GM18526 (cell line): ENCODE data around the gene VPS33B.

Source experiments
- POLR2A ChIP-seq: IDR thresholded peaks from 3 replicates; pipeline ENCODE4 v1.6.1; 2011; ENCODE audit not compliant: insufficient read length; ENCODE audit errors: extremely low read depth

VPS33B gene

DNA sequence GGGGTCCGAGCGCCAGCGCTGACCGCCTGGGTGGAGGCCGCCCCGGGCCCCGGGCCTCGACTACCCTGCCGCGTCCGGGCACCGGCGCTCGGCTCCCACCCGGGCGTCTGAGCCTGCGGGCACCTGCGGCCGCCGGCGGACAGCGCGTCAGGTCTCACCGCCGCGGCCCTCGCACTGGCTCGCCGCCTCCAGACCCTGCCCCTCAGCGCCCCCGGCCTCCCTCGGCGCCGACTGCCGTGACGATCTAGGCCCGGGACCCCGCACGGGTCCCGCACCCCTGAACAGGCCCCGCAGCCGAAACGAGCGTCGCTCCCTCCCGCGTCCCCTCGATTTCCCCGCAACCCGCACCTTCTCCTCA is 28.4 kb downstream of the VPS33B start:
- TF ChIP-seq POLR2A, result no peak

DNA sequence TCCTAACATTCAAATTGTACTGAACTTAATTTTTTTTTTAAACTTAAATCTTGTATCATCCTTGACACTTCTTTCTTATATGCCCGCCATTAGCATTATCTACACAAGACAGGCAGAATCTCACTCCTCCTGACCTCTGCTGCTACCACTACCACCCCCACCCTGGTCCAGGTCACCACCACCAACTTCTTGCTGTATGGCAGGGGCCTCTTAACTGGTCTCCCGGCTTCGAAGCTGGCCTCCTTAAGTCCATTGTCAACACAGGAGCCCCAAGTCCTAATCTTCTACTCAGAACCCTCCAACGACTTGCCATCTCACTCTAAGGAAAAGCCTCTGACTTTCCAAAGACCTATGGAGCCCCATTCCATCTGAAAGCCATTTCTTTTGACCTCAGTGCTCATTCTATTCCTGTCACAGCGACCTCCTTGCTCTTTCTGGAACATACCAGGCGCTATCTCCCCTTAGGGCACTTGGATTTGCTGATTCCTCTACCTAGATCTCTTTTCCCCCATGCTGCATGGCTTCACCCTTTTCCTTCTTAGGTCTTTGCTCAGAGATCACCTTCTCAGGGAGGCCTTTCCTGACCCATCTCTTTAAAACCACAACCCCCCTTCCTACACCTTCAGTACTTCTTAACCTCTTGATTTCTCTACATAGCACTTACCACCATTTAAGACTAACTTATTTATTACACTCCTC is 30.7 kb downstream of the VPS33B start:
- no peak for TF ChIP-seq POLR2A

DNA sequence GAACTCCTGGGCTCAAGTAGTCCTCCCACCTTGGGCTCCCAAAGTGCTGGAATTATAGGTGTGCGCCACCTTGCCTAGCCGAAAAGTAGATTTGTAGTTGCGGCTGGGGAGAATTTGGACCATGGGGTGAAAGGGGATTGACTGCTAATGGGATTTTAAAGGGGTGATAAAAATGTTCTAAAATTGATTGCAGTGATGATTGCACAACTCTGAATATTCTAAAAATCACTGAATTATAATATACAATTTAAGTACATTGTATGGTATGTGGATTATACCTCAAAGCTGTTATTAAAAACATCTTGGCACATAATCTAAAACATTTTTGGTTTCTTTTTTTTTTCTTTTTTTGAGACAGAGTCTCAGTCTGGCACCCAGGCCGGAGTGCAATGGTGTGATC is 31.9 kb downstream of the VPS33B start:
- no peak for TF ChIP-seq POLR2A

DNA sequence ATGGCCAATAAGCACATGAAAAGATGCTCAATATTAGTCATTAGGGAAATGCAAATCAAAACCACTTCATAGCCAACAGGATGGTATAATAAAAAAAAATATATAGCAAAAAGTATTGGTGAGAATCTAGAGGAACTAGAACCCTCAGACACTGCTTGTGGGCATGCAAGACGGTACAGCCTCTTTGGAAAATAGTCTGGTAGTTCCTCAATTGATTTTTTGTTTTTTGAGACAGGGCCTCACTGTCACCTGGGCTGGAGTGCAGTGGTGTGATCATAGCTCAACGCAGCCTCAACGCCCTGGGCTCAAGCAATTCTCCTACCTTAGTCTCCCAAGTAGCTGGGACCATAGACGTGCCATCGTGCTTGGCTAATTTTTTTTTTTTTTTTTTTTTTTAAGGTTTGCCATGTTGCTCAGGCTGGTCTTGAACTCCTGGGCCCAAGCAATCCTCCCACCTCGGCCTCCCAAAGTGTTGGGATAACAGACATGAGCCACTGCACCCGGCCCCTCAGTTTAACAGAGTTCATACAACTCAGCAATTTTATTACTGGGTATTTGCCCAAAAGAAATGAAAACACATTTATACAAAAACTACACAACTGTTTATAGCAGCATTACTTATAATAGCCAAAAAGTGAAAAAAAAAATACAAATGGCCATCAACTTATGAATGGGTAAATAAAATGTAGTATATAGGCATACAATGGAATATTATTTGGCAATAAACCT is 33.2 kb downstream of the VPS33B start:
- TF ChIP-seq POLR2A, result no peak

DNA sequence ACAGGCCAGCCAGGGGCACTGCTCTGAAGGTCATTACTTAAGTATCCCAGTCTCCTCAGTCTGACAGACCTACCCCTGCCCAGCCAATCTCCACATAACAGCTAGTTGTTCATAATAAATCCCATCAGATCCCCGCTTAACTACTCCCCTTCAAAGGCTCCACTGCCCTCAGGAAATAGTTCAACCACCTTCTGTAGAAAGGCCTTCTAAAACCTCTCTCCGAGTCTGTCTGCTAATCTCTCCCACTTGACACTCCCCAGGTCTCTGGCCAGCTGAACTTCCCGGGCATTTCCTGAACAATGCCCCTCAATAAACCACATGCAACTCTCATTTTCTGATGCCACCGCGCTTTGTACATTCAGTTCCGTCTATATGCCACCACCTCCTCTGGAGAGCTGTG is 34.1 kb downstream of the VPS33B start:
- TF ChIP-seq POLR2A, result no peak

DNA sequence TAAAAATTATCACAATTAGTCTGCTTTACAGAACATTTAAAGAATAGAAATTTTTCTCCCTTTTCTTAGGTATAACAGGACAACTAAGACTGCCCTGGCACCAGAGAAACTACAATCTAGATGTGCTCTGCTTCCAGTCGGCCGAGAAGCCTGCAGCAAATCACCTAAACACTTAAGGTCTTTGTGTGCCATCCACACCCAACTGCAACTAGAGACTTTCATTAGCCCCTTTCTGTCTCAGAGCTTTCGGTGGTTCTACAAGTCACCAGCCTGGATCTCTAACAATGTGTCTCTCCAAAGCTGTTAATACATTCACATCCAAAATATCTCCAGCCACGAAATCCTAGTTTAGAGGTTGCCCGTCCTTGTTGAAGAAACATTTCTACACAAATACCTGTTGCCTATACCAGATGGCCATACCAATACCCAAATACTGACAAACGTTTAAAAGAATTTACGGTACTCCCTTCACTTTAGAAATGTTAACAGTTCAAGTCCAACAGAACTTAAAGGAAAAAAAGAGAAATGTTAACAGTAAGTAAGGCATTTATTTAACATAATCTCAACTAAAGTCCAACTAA is 34.7 kb downstream of the VPS33B start:
- TF ChIP-seq POLR2A, result no peak

DNA sequence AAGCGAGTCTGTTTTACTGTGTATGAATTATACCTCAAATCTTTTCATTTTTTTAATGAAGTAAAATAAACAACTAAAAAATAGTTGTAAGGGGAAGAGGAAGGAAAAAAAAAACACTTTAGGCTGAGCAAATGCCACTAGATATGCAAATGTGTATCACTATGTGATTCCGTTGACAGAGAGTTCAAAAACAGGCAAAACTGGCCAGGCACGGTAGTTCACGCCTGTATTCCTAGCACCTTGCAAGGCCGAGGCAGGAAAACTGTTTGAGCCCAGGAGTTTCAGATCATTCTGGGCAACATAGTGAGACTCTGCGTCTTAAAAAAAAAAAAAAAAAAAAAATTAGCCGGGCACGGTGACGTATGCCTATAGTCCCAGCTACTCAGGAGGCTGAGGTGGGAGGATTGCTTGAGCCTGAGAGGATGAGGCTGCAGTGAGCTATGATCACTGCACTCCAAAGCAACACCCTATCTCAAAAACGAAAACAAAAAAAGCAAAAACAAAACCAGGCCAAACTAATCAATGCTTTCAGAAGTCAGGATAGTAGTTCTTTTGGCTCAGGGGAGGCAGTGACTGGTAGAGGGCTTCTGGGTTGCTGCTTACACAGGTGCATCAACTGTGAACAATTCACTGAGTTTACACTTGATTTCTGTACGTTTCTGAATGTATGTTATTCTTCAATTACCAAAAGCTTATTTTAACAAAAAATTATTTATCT is 35.4 kb downstream of the VPS33B start:
- TF ChIP-seq POLR2A, result no peak

DNA sequence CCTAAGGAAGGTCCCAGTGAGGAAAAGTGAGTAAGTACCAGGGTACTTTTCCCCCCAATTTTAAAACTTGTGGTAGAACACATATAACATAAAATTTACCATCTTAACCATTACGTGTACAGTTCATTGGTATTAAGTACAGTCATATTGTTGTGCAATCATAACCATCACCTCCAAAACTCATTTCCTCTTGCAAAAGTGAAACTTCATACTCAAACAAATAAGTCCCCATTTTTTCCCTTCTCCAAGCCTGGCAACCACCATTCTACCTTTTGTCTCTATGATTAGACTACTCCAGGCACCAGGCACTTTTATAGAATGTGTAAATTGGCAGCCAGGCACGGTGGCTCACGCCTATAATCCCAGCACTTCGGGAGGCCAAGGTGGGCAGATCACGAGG is 40.3 kb downstream of the VPS33B start:
- TF ChIP-seq POLR2A, result no peak

DNA sequence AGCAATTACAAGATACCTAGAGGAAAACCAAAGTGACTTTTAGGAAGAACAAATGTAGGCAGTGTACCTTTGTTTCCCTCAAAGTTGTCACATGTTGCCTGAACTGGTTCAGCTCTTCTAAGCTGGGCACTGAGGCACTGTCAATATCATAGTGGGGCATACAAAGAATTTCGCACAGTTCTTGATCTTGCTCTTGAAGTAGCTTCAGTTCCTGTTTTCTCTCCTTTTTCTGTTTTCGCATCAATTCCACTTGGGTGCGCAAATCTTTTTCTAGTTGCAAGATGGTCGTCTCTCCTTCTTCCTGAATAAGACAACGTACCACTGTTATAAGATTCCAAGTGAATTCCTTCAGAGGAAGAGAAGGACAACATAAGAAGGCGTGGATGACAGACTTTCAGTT is 40.7 kb downstream of the VPS33B start:
- TF ChIP-seq POLR2A, result no peak

DNA sequence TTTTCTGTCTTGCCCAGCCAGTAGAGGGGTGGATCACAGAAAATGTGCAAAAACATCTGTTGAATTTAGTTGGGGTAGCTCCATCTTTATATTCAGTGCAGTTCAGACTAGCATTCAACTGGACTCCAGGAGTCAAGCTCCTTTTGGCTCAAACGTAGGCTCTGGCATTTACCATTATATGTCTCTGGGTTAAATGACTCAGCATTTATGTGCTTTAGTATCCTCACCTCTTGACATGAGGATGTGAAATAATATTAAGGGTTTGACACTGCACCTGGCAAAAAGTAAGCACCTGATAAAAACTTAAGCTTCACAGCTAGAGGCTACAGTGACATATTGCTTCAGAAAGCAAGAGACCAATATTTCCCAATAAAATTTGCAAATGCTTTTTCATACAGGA is 42.8 kb downstream of the VPS33B start:
- no peak for TF ChIP-seq POLR2A

DNA sequence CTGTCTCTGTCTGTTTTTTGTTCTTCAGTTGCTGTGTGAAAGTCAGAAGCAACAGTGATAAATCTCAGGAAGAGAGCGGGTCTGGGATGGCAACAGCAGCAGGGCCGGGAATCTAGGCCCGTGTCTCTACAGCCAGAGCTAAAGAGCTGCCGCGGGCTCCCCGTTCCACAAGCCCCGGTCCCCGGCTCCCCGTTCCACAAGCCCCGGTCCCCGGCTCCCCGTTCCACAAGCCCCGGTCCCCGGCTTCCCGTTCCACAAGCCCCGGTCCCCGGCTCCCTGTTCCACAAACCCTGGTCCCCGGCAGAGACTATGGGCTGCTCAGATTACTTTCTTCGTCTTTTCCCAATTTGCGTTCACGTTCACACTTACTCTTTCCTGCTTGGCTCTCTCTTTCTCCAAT is 48.2 kb downstream of the VPS33B start:
- no peak for TF ChIP-seq POLR2A

DNA sequence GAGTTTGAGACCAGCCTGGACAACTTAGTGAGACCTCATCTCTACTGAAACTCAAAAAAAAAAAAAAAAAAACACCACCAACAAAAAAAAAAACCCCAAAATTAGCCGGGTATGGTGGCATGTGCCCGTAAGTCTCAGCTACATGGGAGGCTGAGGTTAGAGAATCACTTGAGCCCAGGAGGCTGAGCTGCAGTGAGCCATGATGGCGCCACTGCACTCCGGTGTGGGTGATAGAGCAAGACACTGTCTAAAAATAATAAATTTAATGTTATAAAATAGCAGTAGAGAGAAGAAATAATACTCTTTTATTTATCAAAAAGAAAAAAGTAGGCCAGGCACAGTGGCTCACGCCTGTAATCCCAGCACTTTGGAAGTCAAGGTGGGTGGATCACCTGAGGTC is 50.3 kb downstream of the VPS33B start:
- no peak for TF ChIP-seq POLR2A

DNA sequence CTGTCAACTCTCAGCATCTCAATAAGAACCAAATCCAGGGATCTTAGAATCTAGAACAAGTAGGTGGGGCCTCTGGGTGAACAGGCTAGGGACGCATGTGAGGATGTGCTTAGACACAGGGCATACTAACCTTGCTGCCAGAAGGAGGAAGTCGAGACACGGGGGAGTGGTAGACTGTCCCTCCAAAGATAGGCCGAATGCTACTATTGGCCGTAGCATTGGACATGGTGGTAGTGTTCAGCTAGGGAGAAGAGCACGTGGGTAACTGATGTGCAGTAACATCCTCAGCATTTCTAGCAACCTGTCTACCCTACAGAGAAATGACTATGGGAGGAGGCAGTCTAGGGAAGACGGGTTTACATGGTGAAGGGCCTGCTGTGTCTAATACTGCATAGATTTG is 52.1 kb downstream of the VPS33B start:
- TF ChIP-seq POLR2A, result no peak

DNA sequence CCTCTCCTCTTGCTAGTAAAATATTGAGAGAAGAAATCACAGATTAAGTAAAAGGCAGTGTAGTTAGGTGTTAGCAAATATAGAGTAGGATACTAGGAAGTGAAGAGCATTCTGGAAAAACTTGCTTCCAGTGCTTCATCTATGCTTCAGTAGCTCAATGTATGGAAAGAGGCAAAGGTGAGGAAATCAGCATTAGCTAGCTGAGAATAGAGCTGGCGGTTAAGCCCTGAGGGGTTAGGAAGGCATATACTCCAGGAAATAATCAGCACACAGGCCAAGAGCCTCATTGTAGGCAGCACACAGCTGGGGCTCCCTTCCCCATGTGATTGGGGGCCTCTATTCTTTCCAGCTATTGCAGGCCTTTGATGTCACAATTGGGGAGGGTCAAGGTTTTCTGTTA is 54.0 kb downstream of the VPS33B start:
- TF ChIP-seq POLR2A, result no peak

DNA sequence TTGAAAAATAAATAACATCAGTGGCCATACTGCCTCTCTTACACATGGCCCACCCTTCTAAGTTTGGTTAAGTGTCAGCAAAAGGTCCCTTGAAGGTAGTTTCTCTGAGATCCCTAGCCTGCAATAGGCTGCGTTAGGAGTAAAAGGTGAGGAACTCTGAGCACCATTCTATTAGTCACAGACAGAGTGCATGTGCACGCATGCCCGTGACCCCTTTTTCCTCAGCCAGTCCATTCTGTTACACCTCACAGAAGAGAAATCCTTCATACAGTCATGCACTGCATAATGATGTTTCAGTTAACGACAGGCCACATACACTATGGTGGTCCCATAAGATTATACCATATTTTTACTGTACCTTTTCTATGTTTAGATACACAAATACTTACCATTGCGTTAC is 55.2 kb downstream of the VPS33B start:
- TF ChIP-seq POLR2A, result no peak

DNA sequence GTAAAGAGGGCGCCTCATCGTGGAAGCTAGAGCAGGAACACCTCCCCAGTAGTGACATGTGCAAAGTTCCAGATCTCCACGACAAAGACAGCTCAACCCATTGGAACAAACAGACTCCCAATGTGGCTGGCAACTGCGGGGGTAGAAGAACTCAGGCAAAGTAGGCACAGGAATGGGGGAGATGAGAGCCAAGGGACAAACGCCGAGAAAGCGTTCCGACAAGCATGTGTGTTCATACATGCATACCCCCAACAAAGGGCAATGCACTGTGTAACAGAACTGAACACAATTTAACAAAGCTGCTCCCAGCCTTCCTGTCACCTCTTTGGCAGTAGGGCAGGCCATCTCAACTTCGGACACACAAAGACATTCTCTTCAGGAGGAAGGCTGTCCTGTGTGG is 56.1 kb downstream of the VPS33B start:
- TF ChIP-seq POLR2A, result no peak

DNA sequence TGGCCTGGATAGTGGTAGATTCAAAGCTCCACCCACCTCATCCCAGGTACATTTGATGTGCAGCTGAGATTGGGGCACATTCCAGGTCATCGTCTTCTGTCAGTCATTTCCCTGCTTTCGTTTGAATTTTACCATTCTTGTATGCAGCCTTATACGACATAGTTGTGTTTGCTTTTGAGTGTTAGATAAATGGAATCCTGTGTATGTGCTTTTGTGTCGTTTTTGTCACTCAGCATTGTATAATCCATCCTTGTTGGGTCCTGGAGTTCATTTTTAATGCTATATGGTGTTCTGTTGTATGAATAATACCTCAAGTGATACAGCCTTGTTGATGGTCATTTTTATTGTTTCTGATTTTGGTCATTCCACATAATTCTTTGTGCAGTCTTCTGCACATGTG is 60.4 kb downstream of the VPS33B start:
- TF ChIP-seq POLR2A, result no peak
